Stimulated activated memory B cell treated with anti-CD40 and anti-IgM and Interleukin-4, amounts not matched to agents 10 μg/mL and 1 μg/mL and 100 μg/mL, for 72 hours (primary cell): ENCODE measurements around the gene MEF2A.
A peak's percentile ranks its signal among the peaks of the same experiment; 100 is the strongest.
"Not testable (repeated sequence)": the region's sequence is repeated elsewhere in the genome, so short reads cannot be mapped to it uniquely, and the experiment has no call there.

Source experiments
- ATAC-seq: fragments of 150-1000 bp; cut with Tn5 transposase; 2 replicates; pipeline ENCODE4 v1.10.0; 2021
- H3K27ac Mint-ChIP-seq: one replicate; pipeline ENCODE4 v1.8.0; 2022; ENCODE audit warnings: mild to moderate bottlenecking, mixed read lengths
- H3K27me3 Mint-ChIP-seq: one replicate; pipeline ENCODE4 v1.8.0; 2022; ENCODE audit warnings: mixed read lengths
- H3K36me3 Mint-ChIP-seq: one replicate; pipeline ENCODE4 v1.8.0; 2022; ENCODE audit warnings: mixed read lengths
- H3K4me1 Mint-ChIP-seq: one replicate; pipeline ENCODE4 v1.8.0; 2022; ENCODE audit warnings: mixed read lengths
- H3K4me3 Mint-ChIP-seq: one replicate; pipeline ENCODE4 v1.8.0; 2022; ENCODE audit warnings: mild to moderate bottlenecking, moderate library complexity, mixed read lengths
- H3K9me3 Mint-ChIP-seq: one replicate; pipeline ENCODE4 v1.8.0; 2022; ENCODE audit warnings: mixed read lengths

Gene MEF2A

GRCh38 chr15:99634576-99634975 lies 68.8 kb downstream of the MEF2A start:
- peaks cover 61% of the 10 kb centered on the region for H3K36me3 Mint-ChIP-seq
- no peak overlapping the region for H3K4me3 Mint-ChIP-seq
- peaks cover 6% of the 10 kb centered on the region for H3K9me3 Mint-ChIP-seq
- peak overlapping the region; percentile 54 for H3K27ac Mint-ChIP-seq
- no peaks in the 10 kb centered on the region for H3K27me3 Mint-ChIP-seq
- peaks cover 76% of the 10 kb centered on the region for H3K4me1 Mint-ChIP-seq
- ATAC-seq: no peak

GRCh38 chr15:99635145-99635544 lies 69.4 kb downstream of the MEF2A start:
- Mint-ChIP-seq H3K36me3 (peaks cover 61% of the 10 kb centered on the region), H3K4me1 (peaks cover 76% of the 10 kb centered on the region), H3K27me3 (no peaks in the 10 kb centered on the region), H3K4me3 (no peak overlapping the region), H3K27ac (peak overlapping the region; percentile 30), H3K9me3 (peaks cover 3% of the 10 kb centered on the region)
- ATAC-seq: no peak

GRCh38 chr15:99635794-99636193 lies 70.0 kb downstream of the MEF2A start:
- Mint-ChIP-seq H3K4me1 (peaks cover 74% of the 10 kb centered on the region), H3K36me3 (peaks cover 65% of the 10 kb centered on the region), H3K4me3 (peak overlapping the region; percentile 5), H3K27me3 (no peaks in the 10 kb centered on the region), H3K27ac (peak overlapping the region; percentile 30), H3K9me3 (peaks cover 3% of the 10 kb centered on the region)
- peak; percentile 73 for ATAC-seq

- Mint-ChIP-seq H3K4me1 (peaks cover 22% of the 10 kb centered on the region), H3K36me3 (peaks cover 68% of the 10 kb centered on the region), H3K27ac (no peak overlapping the region), H3K4me3 (no peak overlapping the region), H3K9me3 (peaks cover 9% of the 10 kb centered on the region), H3K27me3 (no peaks in the 10 kb centered on the region)
- ATAC-seq: no peak
Observed at GRCh38 chr15:99644913-99645542, 79.2 kb downstream of the MEF2A start.

GRCh38 chr15:99645543-99645935 lies 79.8 kb downstream of the MEF2A start:
- Mint-ChIP-seq H3K9me3 (peaks cover 9% of the 10 kb centered on the region), H3K4me1 (peaks cover 17% of the 10 kb centered on the region), H3K4me3 (no peak overlapping the region), H3K27me3 (no peaks in the 10 kb centered on the region), H3K36me3 (peaks cover 63% of the 10 kb centered on the region), H3K27ac (no peak overlapping the region)
- no peak for ATAC-seq

- Mint-ChIP-seq H3K4me1 (peaks cover 16% of the 10 kb centered on the region), H3K27ac (no peak overlapping the region), H3K4me3 (no peak overlapping the region), H3K27me3 (no peaks in the 10 kb centered on the region), H3K9me3 (peaks cover 9% of the 10 kb centered on the region), H3K36me3 (peaks cover 63% of the 10 kb centered on the region)
- ATAC-seq: no peak
Observed at GRCh38 chr15:99645951-99646350, 80.2 kb downstream of the MEF2A start.

- ATAC-seq: no peak
- no peak overlapping the region for H3K4me3 Mint-ChIP-seq
- peaks cover 46% of the 10 kb centered on the region for H3K36me3 Mint-ChIP-seq
- peaks cover 22% of the 10 kb centered on the region for H3K4me1 Mint-ChIP-seq
- no peaks in the 10 kb centered on the region for H3K27me3 Mint-ChIP-seq
- peak overlapping the region; percentile 55 for H3K27ac Mint-ChIP-seq
- H3K9me3 Mint-ChIP-seq: no peaks in the 10 kb centered on the region
Observed at GRCh38 chr15:99651023-99651807, 85.4 kb downstream of the MEF2A start.

- Mint-ChIP-seq H3K4me1 (peaks cover 47% of the 10 kb centered on the region), H3K36me3 (peaks cover 49% of the 10 kb centered on the region), H3K27me3 (no peaks in the 10 kb centered on the region), H3K4me3 (no peak overlapping the region), H3K27ac (no peak overlapping the region), H3K9me3 (no peaks in the 10 kb centered on the region)
- no peak for ATAC-seq
Observed at GRCh38 chr15:99656205-99656604, 90.4 kb downstream of the MEF2A start.

GRCh38 chr15:99657996-99658395 lies 92.2 kb downstream of the MEF2A start:
- H3K36me3 Mint-ChIP-seq: peaks cover 35% of the 10 kb centered on the region
- no peak for ATAC-seq
- H3K9me3 Mint-ChIP-seq: no peaks in the 10 kb centered on the region
- no peaks in the 10 kb centered on the region for H3K27me3 Mint-ChIP-seq
- H3K4me3 Mint-ChIP-seq: no peak overlapping the region
- H3K4me1 Mint-ChIP-seq: peaks cover 36% of the 10 kb centered on the region
- H3K27ac Mint-ChIP-seq: peak overlapping the region; percentile 19

- no peak overlapping the region for H3K27ac Mint-ChIP-seq
Observed at GRCh38 chr15:99662903-99663302, 97.1 kb downstream of the MEF2A start.

GRCh38 chr15:99666073-99666472 lies 100.3 kb downstream of the MEF2A start:
- Mint-ChIP-seq H3K36me3 (peaks cover 33% of the 10 kb centered on the region), H3K4me1 (peaks cover 11% of the 10 kb centered on the region)
- H3K9me3 Mint-ChIP-seq, H3K27ac Mint-ChIP-seq, H3K27me3 Mint-ChIP-seq, ATAC-seq, H3K4me3 Mint-ChIP-seq: not testable (repeated sequence)

More at GRCh38 chr15:99662903-99663302, 97.1 kb downstream of the MEF2A start:
- no peaks in the 10 kb centered on the region for H3K27me3 Mint-ChIP-seq
- peaks cover 6% of the 10 kb centered on the region for H3K9me3 Mint-ChIP-seq
- no peak for ATAC-seq
- H3K36me3 Mint-ChIP-seq: peaks cover 44% of the 10 kb centered on the region
- peaks cover 22% of the 10 kb centered on the region for H3K4me1 Mint-ChIP-seq
- no peak overlapping the region for H3K4me3 Mint-ChIP-seq

GRCh38 chr15:99668533-99669182 lies 102.9 kb downstream of the MEF2A start:
- H3K9me3 Mint-ChIP-seq: peaks cover 6% of the 10 kb centered on the region
- peaks cover 11% of the 10 kb centered on the region for H3K4me1 Mint-ChIP-seq
- H3K36me3 Mint-ChIP-seq: peaks cover 38% of the 10 kb centered on the region
- H3K4me3 Mint-ChIP-seq: no peak overlapping the region
- no peaks in the 10 kb centered on the region for H3K27me3 Mint-ChIP-seq
- H3K27ac Mint-ChIP-seq: no peak overlapping the region
- ATAC-seq: no peak

GRCh38 chr15:99669250-99669649 lies 103.5 kb downstream of the MEF2A start:
- Mint-ChIP-seq H3K4me3 (no peak overlapping the region), H3K4me1 (peaks cover 9% of the 10 kb centered on the region), H3K9me3 (peaks cover 5% of the 10 kb centered on the region), H3K27ac (no peak overlapping the region), H3K27me3 (no peaks in the 10 kb centered on the region), H3K36me3 (peaks cover 36% of the 10 kb centered on the region)
- ATAC-seq: no peak

- Mint-ChIP-seq H3K4me3 (no peak overlapping the region), H3K4me1 (peaks cover 5% of the 10 kb centered on the region), H3K36me3 (peaks cover 43% of the 10 kb centered on the region), H3K27ac (no peak overlapping the region), H3K27me3 (no peaks in the 10 kb centered on the region), H3K9me3 (no peaks in the 10 kb centered on the region)
- ATAC-seq: no peak
Observed at GRCh38 chr15:99671926-99672635, 106.3 kb downstream of the MEF2A start.

GRCh38 chr15:99673111-99673510 lies 107.3 kb downstream of the MEF2A start:
- no peak for ATAC-seq
- H3K4me1 Mint-ChIP-seq: peaks cover 5% of the 10 kb centered on the region
- no peak overlapping the region for H3K4me3 Mint-ChIP-seq
- H3K27me3 Mint-ChIP-seq: no peaks in the 10 kb centered on the region
- H3K9me3 Mint-ChIP-seq: no peaks in the 10 kb centered on the region
- peaks cover 52% of the 10 kb centered on the region for H3K36me3 Mint-ChIP-seq
- H3K27ac Mint-ChIP-seq: no peak overlapping the region
